H9 (cell line): Measurements from ENCODE around the gene ZNRF3. TPM values are rescaled to one million over a fixed set of nuclear protein-coding genes. Genes with fewer than 3 reads are reported as not detected.

ENCODE experiments used
- DNase-seq: peaks from one replicate; pipeline ENCODE4 v3.0.0-alpha.2; 2017
- H2AFZ ChIP-seq: one replicate; pipeline ENCODE4 v1.6.1; 2013; ENCODE audit warnings: mild to moderate bottlenecking, low read length, control low read depth, moderate library complexity
- H2AK5ac ChIP-seq: 2 replicates; pipeline ENCODE4 v1.6.1; 2013; ENCODE audit warnings: low read length, control low read depth, mixed read lengths; ENCODE audit not compliant: insufficient read length
- H2BK120ac ChIP-seq: one replicate; pipeline ENCODE4 v1.6.1; 2013; ENCODE audit warnings: low read depth, mild to moderate bottlenecking, low read length, control low read depth, inconsistent platforms; ENCODE audit not compliant: poor library complexity, severe bottlenecking
- H2BK12ac ChIP-seq: 2 replicates; pipeline ENCODE4 v1.6.1; 2013; ENCODE audit warnings: low read length, control low read depth, mixed read lengths, low read depth; ENCODE audit not compliant: insufficient read length
- H2BK15ac ChIP-seq: 2 replicates; pipeline ENCODE4 v1.6.1; 2013; ENCODE audit warnings: low read depth, low read length, control low read depth
- H2BK20ac ChIP-seq: one replicate; pipeline ENCODE4 v1.6.1; 2013; ENCODE audit warnings: low read depth, mild to moderate bottlenecking, low read length, control low read depth, inconsistent platforms; ENCODE audit not compliant: poor library complexity, severe bottlenecking
- H2BK5ac ChIP-seq: 2 replicates; pipeline ENCODE4 v1.6.1; 2013; ENCODE audit warnings: low read length, control low read depth, mixed read lengths; ENCODE audit not compliant: insufficient read length
- H3K14ac ChIP-seq: 2 replicates; pipeline ENCODE4 v1.6.1; 2013; ENCODE audit warnings: low read length, control low read depth; ENCODE audit not compliant: insufficient read depth
- H3K18ac ChIP-seq: 2 replicates; pipeline ENCODE4 v1.6.1; 2013; ENCODE audit warnings: low read depth, mild to moderate bottlenecking, mixed read lengths, low read length, control low read depth; ENCODE audit not compliant: insufficient read length
- H3K23ac ChIP-seq: 2 replicates; pipeline ENCODE4 v1.6.1; 2013; ENCODE audit warnings: low read length, control low read depth, mixed read lengths, low read depth; ENCODE audit not compliant: insufficient read length
- H3K23me2 ChIP-seq: 2 replicates; pipeline ENCODE4 v1.6.1; 2013; ENCODE audit warnings: low read depth, mild to moderate bottlenecking, mixed read lengths, low read length, control low read depth; ENCODE audit not compliant: insufficient read length, poor library complexity, severe bottlenecking
- H3K27ac ChIP-seq: 2 replicates; pipeline ENCODE4 v1.5.1; 2013; ENCODE audit warnings: low read length, control low read depth, mixed read lengths, low read depth; ENCODE audit not compliant: insufficient read length
- H3K27me3 ChIP-seq: 2 replicates; pipeline ENCODE4 v1.6.1; 2013; ENCODE audit warnings: low read length, control low read depth, inconsistent platforms; ENCODE audit not compliant: insufficient read depth
- H3K4ac ChIP-seq: 2 replicates; pipeline ENCODE4 v1.6.1; 2013; ENCODE audit warnings: low read depth, mild to moderate bottlenecking, control low read depth, inconsistent platforms, low read length, moderate library complexity
- H3K4me1 ChIP-seq: 2 replicates; pipeline ENCODE4 v1.6.1; 2013; ENCODE audit warnings: low read length, control low read depth, inconsistent platforms; ENCODE audit not compliant: insufficient read depth
- H3K4me2 ChIP-seq: 2 replicates; pipeline ENCODE4 v1.6.1; 2013; ENCODE audit warnings: low read length, control low read depth, mixed read lengths; ENCODE audit not compliant: insufficient read length, insufficient read depth
- H3K56ac ChIP-seq: 2 replicates; pipeline ENCODE4 v1.6.1; 2013; ENCODE audit warnings: low read depth, mild to moderate bottlenecking, mixed read lengths, low read length, control low read depth; ENCODE audit not compliant: insufficient read length
- H3K79me1 ChIP-seq: 2 replicates; pipeline ENCODE4 v1.6.1; 2013; ENCODE audit warnings: low read depth, mild to moderate bottlenecking, moderate library complexity, low read length, control low read depth, inconsistent platforms; ENCODE audit not compliant: insufficient read depth, poor library complexity, severe bottlenecking
- H3K79me2 ChIP-seq: 2 replicates; pipeline ENCODE4 v1.6.1; 2013; ENCODE audit warnings: low read length, control low read depth, inconsistent platforms; ENCODE audit not compliant: insufficient read depth
- H3K9ac ChIP-seq: 2 replicates; pipeline ENCODE4 v1.6.1; 2013; ENCODE audit warnings: low read length, control low read depth, mixed read lengths; ENCODE audit not compliant: insufficient read length; ENCODE audit errors: extremely low read depth
- H3K9me3 ChIP-seq: one replicate; pipeline ENCODE4 v1.6.1; 2013; ENCODE audit warnings: low read depth, low read length, inconsistent platforms; ENCODE audit not compliant: control insufficient read depth
- H3T11ph ChIP-seq: one replicate; pipeline ENCODE4 v1.6.1; 2013; ENCODE audit warnings: mild to moderate bottlenecking, low read length, control low read depth, inconsistent platforms
- H4K20me1 ChIP-seq: one replicate; pipeline ENCODE4 v1.6.1; 2013; ENCODE audit not compliant: control insufficient read depth, insufficient read length, insufficient read depth
- H4K5ac ChIP-seq: 2 replicates; pipeline ENCODE4 v1.6.1; 2013; ENCODE audit warnings: low read depth, mild to moderate bottlenecking, mixed read lengths, low read length, control low read depth; ENCODE audit not compliant: insufficient read length
- H4K8ac ChIP-seq: replicated peaks from 2 replicates; pipeline ENCODE4 v1.6.1; 2013; ENCODE audit warnings: low read length, control low read depth, mixed read lengths, low read depth; ENCODE audit not compliant: insufficient read length
- H4K91ac ChIP-seq: 2 replicates; pipeline ENCODE4 v1.6.1; 2013; ENCODE audit warnings: low read depth, mild to moderate bottlenecking, moderate library complexity, mixed read lengths, low read length, control low read depth; ENCODE audit not compliant: insufficient read length
- H3K27ac Mint-ChIP-seq, 3 experiments: 2 replicates in 2 of 3; 3 replicates in 1 of 3; pipeline ENCODE4 v1.8.0; 2020 to 2021; ENCODE audit warnings: mixed read lengths in 3 of 3, mild to moderate bottlenecking in 1 of 3, moderate library complexity in 1 of 3
- H3K27me3 Mint-ChIP-seq: 2 replicates; pipeline ENCODE4 v1.8.0; 2021; ENCODE audit warnings: low read depth, mild to moderate bottlenecking, moderate library complexity, mixed read lengths
- H3K36me3 Mint-ChIP-seq, 3 experiments: 2 replicates in 2 of 3; 3 replicates in 1 of 3; pipeline ENCODE4 v1.8.0; 2020 to 2021; ENCODE audit warnings: low read depth in 3 of 3, mixed read lengths in 3 of 3; ENCODE audit not compliant: insufficient read depth in 1 of 3
- H3K4me1 Mint-ChIP-seq, 2 experiments: 2 replicates each; pipeline ENCODE4 v1.8.0; 2020; ENCODE audit warnings: mixed read lengths in 2 of 2
- H3K4me3 Mint-ChIP-seq, 2 experiments: 2 replicates in 1 of 2; 3 replicates in 1 of 2; pipeline ENCODE4 v1.8.0; 2020 to 2021; ENCODE audit warnings: mild to moderate bottlenecking in 2 of 2, mixed read lengths in 2 of 2, moderate library complexity in 1 of 2
- H3K9me3 Mint-ChIP-seq, 2 experiments: 2 replicates in 1 of 2; 3 replicates in 1 of 2; pipeline ENCODE4 v1.8.0; 2020; ENCODE audit warnings: mild to moderate bottlenecking in 2 of 2, mixed read lengths in 2 of 2, moderate library complexity in 1 of 2
- WGBS: extraction: QIAGEN DNeasy Blood & Tissue Kit; methylation state at CpG from one replicate; pipeline ENCODE4 v1.1.7; 2013; ENCODE audit warnings: missing lambda C conversion rate, low lambda C conversion rate, mixed read lengths; ENCODE audit not compliant: insufficient read length; ENCODE audit errors: extremely low coverage; 5-methylcytosine and 5-hydroxymethylcytosine counted together
- total RNA-seq: library from RNA; stranded (reverse); gene quantifications from 2 replicates; pipeline ENCODE4 v1.2.1, GENCODE V29; 2021
- TF ChIP-seq, protein P1 (sequence below): fragments of 200-600 bp; sonication (generic); conservative IDR thresholded peaks from 3 replicates; pipeline ENCODE4 v1.8.0; 2021; ENCODE audit warnings: antibody characterized with exemption, mild to moderate bottlenecking

The ZNRF3 gene
- total RNA-seq, 1 experiment from 2014 or later = 20.6 TPM

DNA sequence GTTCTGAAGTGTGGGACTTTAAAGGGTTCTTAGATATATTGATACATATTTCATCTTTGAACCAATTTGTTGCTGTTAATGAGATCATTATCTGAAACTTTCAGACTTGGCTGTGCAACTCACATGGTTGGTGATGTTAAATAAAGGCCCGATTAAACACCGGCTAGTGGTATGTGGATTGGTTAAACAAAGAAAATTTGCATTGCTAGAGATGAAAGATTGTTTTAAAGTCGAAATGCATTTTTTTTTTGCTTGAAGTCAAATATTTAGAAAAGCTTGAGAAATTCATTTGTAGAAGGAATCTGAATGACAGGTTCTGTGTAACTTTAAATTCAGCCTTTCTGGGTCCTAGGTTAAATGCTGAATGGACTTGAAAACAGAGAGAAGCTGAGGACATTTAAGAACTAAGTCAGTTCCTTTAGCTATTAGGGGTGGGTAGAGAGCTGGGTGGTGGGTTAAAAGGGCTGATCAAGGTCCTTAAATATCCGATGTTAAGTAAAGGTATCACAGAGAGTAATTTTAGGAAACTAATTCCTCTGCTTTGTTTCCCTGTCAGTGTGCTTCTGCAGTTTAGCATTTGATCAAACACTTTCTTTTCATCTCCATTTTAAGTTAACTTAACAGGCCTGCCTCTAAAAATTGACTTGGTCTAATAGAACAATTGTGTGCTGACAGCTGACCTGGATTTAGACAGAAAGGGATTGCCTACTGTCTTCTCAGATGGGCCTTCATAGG lies 4.5 kb downstream of the ZNRF3 start:
- H4K91ac ChIP-seq = no peak overlapping the region
- no peak overlapping the region for H2BK20ac ChIP-seq
- no peak for DNase-seq
- H3K79me1 ChIP-seq = peaks cover 6% of the 10 kb centered on the region
- TF ChIP-seq, protein P1, sequence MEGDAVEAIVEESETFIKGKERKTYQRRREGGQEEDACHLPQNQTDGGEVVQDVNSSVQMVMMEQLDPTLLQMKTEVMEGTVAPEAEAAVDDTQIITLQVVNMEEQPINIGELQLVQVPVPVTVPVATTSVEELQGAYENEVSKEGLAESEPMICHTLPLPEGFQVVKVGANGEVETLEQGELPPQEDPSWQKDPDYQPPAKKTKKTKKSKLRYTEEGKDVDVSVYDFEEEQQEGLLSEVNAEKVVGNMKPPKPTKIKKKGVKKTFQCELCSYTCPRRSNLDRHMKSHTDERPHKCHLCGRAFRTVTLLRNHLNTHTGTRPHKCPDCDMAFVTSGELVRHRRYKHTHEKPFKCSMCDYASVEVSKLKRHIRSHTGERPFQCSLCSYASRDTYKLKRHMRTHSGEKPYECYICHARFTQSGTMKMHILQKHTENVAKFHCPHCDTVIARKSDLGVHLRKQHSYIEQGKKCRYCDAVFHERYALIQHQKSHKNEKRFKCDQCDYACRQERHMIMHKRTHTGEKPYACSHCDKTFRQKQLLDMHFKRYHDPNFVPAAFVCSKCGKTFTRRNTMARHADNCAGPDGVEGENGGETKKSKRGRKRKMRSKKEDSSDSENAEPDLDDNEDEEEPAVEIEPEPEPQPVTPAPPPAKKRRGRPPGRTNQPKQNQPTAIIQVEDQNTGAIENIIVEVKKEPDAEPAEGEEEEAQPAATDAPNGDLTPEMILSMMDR = no peak
- H4K8ac ChIP-seq = no peak overlapping the region
- H2BK15ac ChIP-seq = no peak overlapping the region
- H3K27ac Mint-ChIP-seq = peak overlapping the region in 1 of 3 experiments; percentile 47; a peak in 1 of 7 replicates
- H2AK5ac ChIP-seq = no peak overlapping the region
- no peak overlapping the region for H3K18ac ChIP-seq
- H3K9ac ChIP-seq = no peak overlapping the region
- peaks cover 6% of the 10 kb centered on the region; the same call in 1 of the 2 replicates for H3K4me1 ChIP-seq
- H4K5ac ChIP-seq = no peak overlapping the region
- H3K4me3 Mint-ChIP-seq = no peak overlapping the region
- H3K56ac ChIP-seq = no peak overlapping the region
- H3K23ac ChIP-seq = no peak overlapping the region
- no peak overlapping the region for H3K27ac ChIP-seq
- no peaks in the 10 kb centered on the region for H4K20me1 ChIP-seq
- H3K23me2 ChIP-seq = peaks cover 11% of the 10 kb centered on the region
- peaks cover 0 to 2% (median 0%) of the 10 kb centered on the region in 3 experiments; a peak in 2 of 7 replicates for H3K36me3 Mint-ChIP-seq
- H3K9me3 ChIP-seq = no peaks in the 10 kb centered on the region
- H3K27me3 Mint-ChIP-seq = no peaks in the 10 kb centered on the region
- H3T11ph ChIP-seq = no peak overlapping the region
- no peak overlapping the region for H2BK120ac ChIP-seq
- no peak overlapping the region for H2AFZ ChIP-seq
- WGBS = no CpG with 5 or more reads among the region's 4 CpGs
- H2BK12ac ChIP-seq = no peak overlapping the region
- H3K14ac ChIP-seq = no peak overlapping the region
- H3K9me3 Mint-ChIP-seq = no peaks in the 10 kb centered on the region
- no peak overlapping the region for H3K4ac ChIP-seq
- peaks cover 54 to 55% of the 10 kb centered on the region in 2 experiments for H3K4me1 Mint-ChIP-seq
- no peaks in the 10 kb centered on the region for H3K27me3 ChIP-seq
- no peak overlapping the region for H3K4me2 ChIP-seq
- peaks cover 49% of the 10 kb centered on the region; the same call in 1 of the 2 replicates for H3K79me2 ChIP-seq
- H2BK5ac ChIP-seq = no peak overlapping the region
